ENCODE data around the gene MLH1.

GRCh38 chr3:37041546-37042195, 48.4 kb downstream of the MLH1 start:
- no peak for TF ChIP-seq CTCF (IDR thresholded peaks at IDR 0.05)
- no peak for TF ChIP-seq EP300 (IDR thresholded peaks at IDR 0.05)
